K562 (cell line): ENCODE measurements around the gene PRCC. TPM values are rescaled to one million over a fixed set of nuclear protein-coding genes. Genes with fewer than 3 reads are reported as not detected.

ENCODE experiments used
- ATAC-seq: fragments of 200-7000 bp; cut with Tn5 transposase; 3 replicates; pipeline ENCODE4 v1.9.1; 2020; ENCODE audit warnings: moderate library complexity
- BruUV-seq: library from RNA; stranded (reverse); fragments of 400-500 nt; replicated peaks from 2 replicates; lab custom pipeline; 2021; lab: Mats Ljungman, UMichigan
- CTCF ChIA-PET: fragments of 300-600 bp; formaldehyde crosslinking; extraction: SDS; loops from one replicate; lab custom pipeline; 2021; ENCODE audit warnings: low intra/inter-chr PET ratio; lab: Yijun Ruan, JAX
- POLR2A ChIA-PET: fragments of 300-600, 350-650 bp; sonication (Branson Sonifier 250); formaldehyde crosslinking; extraction: SDS; loops from one replicate; lab custom pipeline; 2021; ENCODE audit warnings: antibody characterized with exemption, inconsistent platforms; lab: Yijun Ruan, JAX
- DNase-seq, 4 experiments: peaks; one replicate each; pipeline versions ENCODE4 v3.0.0 to v3.0.0-alpha.2; 2011 to 2018; ENCODE audit warnings: low spot score in 3 of 4, mixed read lengths in 3 of 4; ENCODE audit errors: extremely low read depth in 1 of 4
- FAIRE-seq: peaks from 2 replicates; lab custom pipeline; 2011; peaks lifted over from hg19 to GRCh38; lab: Jason Lieb, UNC
- H2AFZ ChIP-seq: 2 replicates; pipeline ENCODE4 v1.6.0; 2011; ENCODE audit warnings: low read depth, low read length, control low read depth, inconsistent platforms
- H3K27ac ChIP-seq: fragments of 200-600 bp; 3 replicates; pipeline ENCODE4 v1.8.0; 2011; ENCODE audit warnings: low read depth, mild to moderate bottlenecking, control low read depth, inconsistent platforms, low read length, moderate library complexity, mixed read lengths; ENCODE audit errors: extremely low read depth
- H3K27me3 ChIP-seq, 2 experiments: fragments of 300-600 bp in 1 of 2; 2 replicates in 1 of 2; 3 replicates in 1 of 2; pipeline versions ENCODE4 v1.6.0 to v1.8.0; 2011; ENCODE audit warnings: inconsistent platforms in 2 of 2, low read length in 2 of 2, mild to moderate bottlenecking in 1 of 2, mixed read lengths in 1 of 2, moderate library complexity in 1 of 2; ENCODE audit not compliant: control insufficient read depth in 2 of 2, insufficient read depth in 2 of 2
- H3K36me3 ChIP-seq: fragments of 300-600 bp; 3 replicates; pipeline ENCODE4 v1.8.0; 2011; ENCODE audit warnings: mild to moderate bottlenecking, low read length, inconsistent platforms; ENCODE audit not compliant: control insufficient read depth, insufficient read depth
- H3K4me1 ChIP-seq, 2 experiments: fragments of 200-600 bp in 1 of 2; replicated peaks in 1 of 2; 2 replicates in 1 of 2; 3 replicates in 1 of 2; pipeline versions ENCODE4 v1.5.1 to v1.8.0; 2011; ENCODE audit warnings: inconsistent platforms in 2 of 2, low read length in 2 of 2, mild to moderate bottlenecking in 1 of 2, mixed read lengths in 1 of 2, moderate library complexity in 1 of 2; ENCODE audit not compliant: control insufficient read depth in 2 of 2, insufficient read depth in 2 of 2
- H3K4me2 ChIP-seq: 2 replicates; pipeline ENCODE4 v1.6.1; 2011; ENCODE audit warnings: low read length, control low read depth, inconsistent platforms, mixed read lengths; ENCODE audit not compliant: insufficient read depth
- H3K4me3 ChIP-seq: fragments of 200-600 bp; sonication (generic), shearing (Covaris generic); 2 replicates; pipeline ENCODE4 v1.5.1; 2016; ENCODE audit warnings: control low read depth, inconsistent platforms
- H3K79me2 ChIP-seq: fragments of 200-600 bp; 3 replicates; pipeline ENCODE4 v1.8.0; 2011; ENCODE audit warnings: low read length, inconsistent platforms; ENCODE audit not compliant: control insufficient read depth, insufficient read depth
- H3K9ac ChIP-seq, 2 experiments: 2 replicates each; pipeline versions ENCODE4 v1.6.0 to v1.6.1; 2011; ENCODE audit warnings: low read depth in 2 of 2, low read length in 2 of 2, control low read depth in 1 of 2, inconsistent platforms in 1 of 2, mild to moderate bottlenecking in 1 of 2, mixed read lengths in 1 of 2; ENCODE audit not compliant: insufficient read depth in 1 of 2
- H3K9me1 ChIP-seq: one replicate; pipeline ENCODE4 v1.6.0; 2011; ENCODE audit warnings: inconsistent platforms, mild to moderate bottlenecking, low read length, moderate library complexity; ENCODE audit not compliant: control insufficient read depth, insufficient read depth
- H3K9me3 ChIP-seq: replicated peaks from 2 replicates; pipeline ENCODE4 v1.5.1; 2011; ENCODE audit warnings: low read depth, low read length, inconsistent platforms; ENCODE audit not compliant: control insufficient read depth, insufficient read depth
- H4K20me1 ChIP-seq: replicated peaks from 2 replicates; pipeline ENCODE4 v1.6.1; 2011; ENCODE audit warnings: low read length, inconsistent platforms, mixed read lengths; ENCODE audit not compliant: control insufficient read depth, insufficient read depth
- CBX5 ChIP-seq: IDR thresholded peaks from 2 replicates; pipeline ENCODE4 v1.6.1; 2014; ENCODE audit warnings: low read depth, borderline replicate concordance
- HCFC1 ChIP-seq: IDR thresholded peaks from 2 replicates; pipeline ENCODE4 v1.6.1; 2012; ENCODE audit warnings: low read depth, low read length, improper control_type of control experiment
- LARP7 ChIP-seq: fragments of 450-650 bp; IDR thresholded peaks from 2 replicates; pipeline ENCODE4 v1.6.1; 2016
- MAFK ChIP-seq: IDR thresholded peaks from 2 replicates; pipeline ENCODE4 v1.6.1; 2011; ENCODE audit warnings: low read length, improper control_type of control experiment
- POLR2H ChIP-seq: IDR thresholded peaks from 2 replicates; pipeline ENCODE4 v1.6.1; 2016; ENCODE audit warnings: missing genetic modification characterization, low read depth, mild to moderate bottlenecking, control low read depth, missing compliant biosample characterization, moderate library complexity
- SMAD4 ChIP-seq: fragments of 250-450 bp; sonication (Bioruptor Pico); conservative IDR thresholded peaks from 2 replicates; pipeline ENCODE4 v1.8.0; 2021; ENCODE audit warnings: inconsistent platforms, mild to moderate bottlenecking, moderate library complexity
- SMARCA5 ChIP-seq: fragments of 450-650 bp; IDR thresholded peaks from 2 replicates; pipeline ENCODE4 v1.6.1; 2016
- STAG1 ChIP-seq: sonication (generic); formaldehyde crosslinking; IDR thresholded peaks from 2 replicates; pipeline ENCODE4 v1.5.0; 2020; ENCODE audit warnings: missing genetic modification reagents, borderline replicate concordance
- TBP ChIP-seq: optimal IDR thresholded peaks from 2 replicates; pipeline ENCODE3; 2011; ENCODE audit warnings: low read depth, low read length, improper control_type of control experiment
- ZNF124 ChIP-seq: sonication (generic); formaldehyde crosslinking; IDR thresholded peaks from 2 replicates; pipeline ENCODE4 v1.8.1; 2022; ENCODE audit warnings: missing genetic modification reagents
- WGBS: fragments of 100-300 bp; shearing (Covaris generic); methylation state at CpG from one replicate; pipeline ENCODE4 v1.1.6; 2016; ENCODE audit warnings: low coverage, mixed read lengths; ENCODE audit not compliant: insufficient coverage; ENCODE audit errors: missing lambda C conversion rate; 5-methylcytosine and 5-hydroxymethylcytosine counted together
- in situ Hi-C: fragments of 300-500 bp; cut with MboI; formaldehyde crosslinking; loops from 4 replicates; pipeline ENCODE4 v1.15.0; 2018; ENCODE audit warnings: inconsistent platforms, mixed read lengths
- intact Hi-C: fragments of 100-400 bp; cut with micrococcal nuclease; formaldehyde crosslinking; loops from 2 replicates; pipeline ENCODE4 v1.14.2; 2022
- polyA plus RNA-seq, 8 experiments: library from polyadenylated mRNA; depleted of rRNA in 4 of 8; stranded (reverse) in 5 of 8; unstranded in 3 of 8; fragments of >200 nt; fragmentation: Nextera tagmentation in 2 of 8; fragmentation: Illumina TruSeq in 1 of 8; extraction: Ambion mirVana in 2 of 8; extraction: Trizol in 1 of 8; gene quantifications; 2 replicates each; pipeline versions ENCODE4 v1.2.1 to v1.2.3, GENCODE V29; 2011 to 2014; ENCODE audit warnings: inconsistent platforms in 1 of 8, missing spikeins in 1 of 8
- total RNA-seq, 7 experiments: library from RNA; depleted of rRNA in 6 of 7; stranded (reverse); fragments of >200 nt in 6 of 7; fragmentation: Illumina TruSeq in 2 of 7; extraction: Trizol in 2 of 7; gene quantifications; 2 replicates each; pipeline versions ENCODE4 v1.2.1 to v1.2.3, GENCODE V29; 2011 to 2021; ENCODE audit warnings: low replicate concordance in 1 of 7
- TF ChIP-seq, protein P1 (sequence below): fragments of 250-450 bp; sonication (Bioruptor Pico); IDR thresholded peaks from 2 replicates; pipeline ENCODE4 v1.5.1; 2021; ENCODE audit warnings: mild to moderate bottlenecking
- TF ChIP-seq, protein P2 (sequence below): fragments of 200-400 bp; formaldehyde crosslinking; IDR thresholded peaks from 2 replicates; pipeline ENCODE4 v1.6.1; 2017; ENCODE audit warnings: mild to moderate bottlenecking, low read depth, low read length, moderate library complexity
- TF ChIP-seq, protein P3 (sequence below): fragments of 450-650 bp; IDR thresholded peaks from one replicate; pipeline ENCODE4 v1.6.1; 2018; ENCODE audit warnings: mild to moderate bottlenecking, moderate library complexity; ENCODE audit not compliant: partially characterized antibody
- TF ChIP-seq, protein P4 (sequence below): fragments of 250-450 bp; sonication (Bioruptor Pico); IDR thresholded peaks from 2 replicates; pipeline ENCODE4 v1.9.0; 2021; ENCODE audit warnings: mild to moderate bottlenecking

The PRCC gene
- total and polyA plus RNA-seq, 9 of the 15 experiments (the other 6 are each of a cell fraction or from before 2014, with no cell fraction given) = 23.9 to 201 (median 41.1) TPM

DNA sequence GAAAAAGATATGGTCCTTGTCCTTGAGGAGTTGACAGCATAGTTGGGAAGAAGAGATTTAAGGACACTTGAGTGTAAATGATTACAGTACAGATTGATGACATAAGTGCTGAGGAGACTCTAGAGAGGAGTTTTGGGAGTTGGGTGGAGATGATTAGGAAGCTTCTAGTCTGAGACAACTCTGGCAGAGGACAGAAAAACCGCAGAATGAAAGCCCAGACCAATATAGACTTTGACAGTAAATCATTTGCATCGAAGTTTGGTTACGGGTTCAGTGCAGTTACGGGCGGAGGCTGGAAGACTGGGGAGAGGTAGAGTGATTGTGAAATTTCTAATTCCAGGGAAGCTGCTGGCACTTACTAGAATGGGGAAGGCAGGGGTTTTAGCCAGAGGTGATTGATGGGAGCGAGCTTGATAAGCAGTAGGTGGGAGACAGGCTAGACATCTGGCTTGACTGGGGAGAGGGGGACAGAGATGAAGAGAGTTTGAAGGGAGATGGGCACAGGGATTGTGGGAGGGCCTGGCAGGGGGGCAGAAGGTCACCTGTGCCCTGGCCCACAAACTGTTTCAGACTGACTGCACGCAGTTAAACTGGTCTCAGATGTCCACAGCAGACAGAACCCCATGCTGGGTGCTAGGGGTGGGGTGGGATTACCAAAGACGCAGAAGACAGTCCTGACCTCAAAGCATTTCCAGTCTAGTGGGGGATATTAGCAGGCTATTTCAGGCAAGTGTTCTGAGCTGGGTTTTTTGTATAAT is 29.2 kb downstream of the PRCC start (continued):
- TF ChIP-seq, protein P1, sequence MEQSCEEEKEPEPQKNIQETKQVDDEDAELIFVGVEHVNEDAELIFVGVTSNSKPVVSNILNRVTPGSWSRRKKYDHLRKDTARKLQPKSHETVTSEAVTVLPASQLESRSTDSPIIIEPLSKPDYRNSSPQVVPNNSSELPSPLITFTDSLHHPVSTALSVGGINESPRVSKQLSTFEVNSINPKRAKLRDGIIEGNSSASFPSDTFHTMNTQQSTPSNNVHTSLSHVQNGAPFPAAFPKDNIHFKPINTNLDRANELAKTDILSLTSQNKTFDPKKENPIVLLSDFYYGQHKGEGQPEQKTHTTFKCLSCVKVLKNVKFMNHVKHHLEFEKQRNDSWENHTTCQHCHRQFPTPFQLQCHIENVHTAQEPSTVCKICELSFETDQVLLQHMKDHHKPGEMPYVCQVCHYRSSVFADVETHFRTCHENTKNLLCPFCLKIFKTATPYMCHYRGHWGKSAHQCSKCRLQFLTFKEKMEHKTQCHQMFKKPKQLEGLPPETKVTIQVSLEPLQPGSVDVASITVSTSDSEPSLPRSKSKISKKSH = no peak
- TF ChIP-seq, protein P2, sequence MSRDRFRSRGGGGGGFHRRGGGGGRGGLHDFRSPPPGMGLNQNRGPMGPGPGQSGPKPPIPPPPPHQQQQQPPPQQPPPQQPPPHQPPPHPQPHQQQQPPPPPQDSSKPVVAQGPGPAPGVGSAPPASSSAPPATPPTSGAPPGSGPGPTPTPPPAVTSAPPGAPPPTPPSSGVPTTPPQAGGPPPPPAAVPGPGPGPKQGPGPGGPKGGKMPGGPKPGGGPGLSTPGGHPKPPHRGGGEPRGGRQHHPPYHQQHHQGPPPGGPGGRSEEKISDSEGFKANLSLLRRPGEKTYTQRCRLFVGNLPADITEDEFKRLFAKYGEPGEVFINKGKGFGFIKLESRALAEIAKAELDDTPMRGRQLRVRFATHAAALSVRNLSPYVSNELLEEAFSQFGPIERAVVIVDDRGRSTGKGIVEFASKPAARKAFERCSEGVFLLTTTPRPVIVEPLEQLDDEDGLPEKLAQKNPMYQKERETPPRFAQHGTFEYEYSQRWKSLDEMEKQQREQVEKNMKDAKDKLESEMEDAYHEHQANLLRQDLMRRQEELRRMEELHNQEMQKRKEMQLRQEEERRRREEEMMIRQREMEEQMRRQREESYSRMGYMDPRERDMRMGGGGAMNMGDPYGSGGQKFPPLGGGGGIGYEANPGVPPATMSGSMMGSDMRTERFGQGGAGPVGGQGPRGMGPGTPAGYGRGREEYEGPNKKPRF = no peak

DNA sequence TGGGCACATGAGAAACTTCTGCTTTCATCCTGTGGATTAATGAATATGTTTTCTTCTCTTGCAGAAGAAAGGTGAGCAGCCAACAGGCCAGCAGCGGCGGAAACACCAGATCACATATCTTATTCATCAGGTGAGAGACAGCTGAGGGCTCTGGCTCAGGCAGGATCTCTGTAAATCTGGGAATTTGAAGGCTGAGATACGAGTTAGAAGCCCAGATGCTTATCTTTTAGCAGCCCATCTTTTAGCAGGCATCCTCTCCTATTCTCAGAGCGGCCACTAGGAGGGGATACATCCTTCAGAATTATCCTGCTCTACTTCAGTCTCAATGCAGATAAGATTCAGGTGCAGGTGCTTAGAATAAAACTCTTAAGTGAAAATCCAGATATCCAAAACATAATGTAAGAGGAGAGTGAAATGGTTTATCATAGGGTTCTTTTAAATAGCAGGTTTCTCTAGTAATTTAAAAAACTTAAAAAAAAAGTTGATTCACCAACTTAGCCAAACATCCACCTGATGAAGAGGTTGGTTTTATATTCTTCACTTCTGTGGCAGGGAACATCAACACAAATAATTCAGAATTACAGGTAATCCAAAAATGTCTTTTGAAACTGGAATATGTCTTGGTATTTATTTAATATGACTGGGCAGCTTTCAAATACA is 30.0 kb downstream of the PRCC start:
- peak; percentile 85 for ATAC-seq
- peak; percentile 70 to 77 (median 74) for DNase-seq
- ChIA-PET POLR2A (interaction anchor here (0.6 to 1.9 kb wide), 4 partner anchors 55 to 289 kb away, joined by 3 to 8 read pairs (median 3); no protein-coding TSS in a partner anchor), CTCF (interaction anchor here (0.7 to 2.2 kb wide), 8 partner anchors 37 to 124 kb away, joined by 3 to 18 read pairs (median 4); partner anchors contain the start of genes INSRR and NTRK1)
- no peak overlapping the region for H3K9ac ChIP-seq
- intact Hi-C loops (loop anchor here (1.0 to 5.0 kb wide), 3 partner anchors 35 to 93 kb away; partner anchors contain the start of gene NTRK1), in situ Hi-C loops (no loop called here)
- H3K4me2 ChIP-seq = no peak overlapping the region
- no peak overlapping the region for H2AFZ ChIP-seq
- no peaks in the 10 kb centered on the region for H3K79me2 ChIP-seq
- H3K4me1 ChIP-seq = no peaks in the 10 kb centered on the region
- no peak overlapping the region for H3K4me3 ChIP-seq
- WGBS = 22% methylated on average over 4 of the region's 4 CpGs
- BruUV-seq = no TSS peak
- H3K9me1 ChIP-seq = no peaks in the 10 kb centered on the region
- H3K36me3 ChIP-seq = peaks cover 95% of the 10 kb centered on the region
- FAIRE-seq = peak; percentile 78
- H3K27me3 ChIP-seq = no peaks in the 10 kb centered on the region
- peaks cover 14% of the 10 kb centered on the region; the same call in 1 of the 2 replicates for H4K20me1 ChIP-seq
- no peak overlapping the region for H3K27ac ChIP-seq
- no peaks in the 10 kb centered on the region for H3K9me3 ChIP-seq
- TF ChIP-seq HCFC1 (0 out of 2 replicates have a peak, but pooled peaks have one; percentile 12), STAG1 (CRISPR knock-in tag) (peak; percentile 31; the same call in 1 of the 2 replicates), MAFK (no peak), SMARCA5 (no peak), ZNF124 (CRISPR knock-in tag) (no peak), SMAD4 (CRISPR knock-in tag) (no peak), CBX5 (no peak), TBP (no peak), LARP7 (no peak), POLR2H (tag) (0 out of 2 replicates have a peak, but pooled peaks have one; percentile 21)
- TF ChIP-seq, protein P3, sequence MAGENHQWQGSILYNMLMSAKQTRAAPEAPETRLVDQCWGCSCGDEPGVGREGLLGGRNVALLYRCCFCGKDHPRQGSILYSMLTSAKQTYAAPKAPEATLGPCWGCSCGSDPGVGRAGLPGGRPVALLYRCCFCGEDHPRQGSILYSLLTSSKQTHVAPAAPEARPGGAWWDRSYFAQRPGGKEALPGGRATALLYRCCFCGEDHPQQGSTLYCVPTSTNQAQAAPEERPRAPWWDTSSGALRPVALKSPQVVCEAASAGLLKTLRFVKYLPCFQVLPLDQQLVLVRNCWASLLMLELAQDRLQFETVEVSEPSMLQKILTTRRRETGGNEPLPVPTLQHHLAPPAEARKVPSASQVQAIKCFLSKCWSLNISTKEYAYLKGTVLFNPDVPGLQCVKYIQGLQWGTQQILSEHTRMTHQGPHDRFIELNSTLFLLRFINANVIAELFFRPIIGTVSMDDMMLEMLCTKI = no peak
- TF ChIP-seq, protein P4, sequence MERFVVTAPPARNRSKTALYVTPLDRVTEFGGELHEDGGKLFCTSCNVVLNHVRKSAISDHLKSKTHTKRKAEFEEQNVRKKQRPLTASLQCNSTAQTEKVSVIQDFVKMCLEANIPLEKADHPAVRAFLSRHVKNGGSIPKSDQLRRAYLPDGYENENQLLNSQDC (CRISPR knock-in tag) = no peak
